ENCODE data around the gene PNPLA2.

The PNPLA2 gene

DNA sequence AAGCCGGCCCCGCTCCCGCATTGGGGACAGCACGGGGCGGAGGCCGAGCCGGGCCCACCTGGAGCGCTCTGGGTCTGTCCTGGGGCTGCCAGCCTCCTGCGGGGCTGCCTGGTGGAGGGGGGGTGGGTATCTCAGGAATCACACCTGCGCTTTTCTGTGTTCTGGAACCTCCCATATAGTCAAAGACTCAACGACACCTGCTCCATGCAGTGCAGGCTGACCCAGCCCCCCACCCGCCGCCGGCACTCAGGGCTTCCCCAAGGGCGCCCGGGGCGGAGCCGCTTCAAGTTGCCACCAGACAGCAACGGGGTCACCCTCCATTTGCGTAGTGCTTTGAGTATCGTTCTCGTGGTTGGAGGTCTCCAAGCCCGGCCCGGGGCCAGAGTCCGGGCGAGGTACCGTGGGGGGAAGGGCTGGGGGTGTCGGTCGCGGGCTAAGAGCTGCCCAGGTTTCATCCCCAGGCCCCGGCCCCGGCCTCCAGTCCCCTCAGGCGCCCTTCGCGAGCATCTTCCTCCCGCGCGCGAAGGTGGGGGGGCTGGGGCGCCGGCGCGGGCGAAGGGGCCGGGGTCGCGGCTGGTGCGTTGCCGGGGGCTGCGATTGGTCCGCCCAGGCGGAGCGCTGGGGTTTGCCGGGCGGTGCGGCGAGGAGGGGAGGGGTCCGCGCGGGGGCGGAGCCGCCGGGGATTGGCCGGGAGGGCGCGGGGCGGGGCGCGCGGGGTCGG, 30.6 kb downstream of the PNPLA2 start:
- H3K27ac ChIP-seq: peak overlapping the region; percentile 68
- TF ChIP-seq, protein P1, sequence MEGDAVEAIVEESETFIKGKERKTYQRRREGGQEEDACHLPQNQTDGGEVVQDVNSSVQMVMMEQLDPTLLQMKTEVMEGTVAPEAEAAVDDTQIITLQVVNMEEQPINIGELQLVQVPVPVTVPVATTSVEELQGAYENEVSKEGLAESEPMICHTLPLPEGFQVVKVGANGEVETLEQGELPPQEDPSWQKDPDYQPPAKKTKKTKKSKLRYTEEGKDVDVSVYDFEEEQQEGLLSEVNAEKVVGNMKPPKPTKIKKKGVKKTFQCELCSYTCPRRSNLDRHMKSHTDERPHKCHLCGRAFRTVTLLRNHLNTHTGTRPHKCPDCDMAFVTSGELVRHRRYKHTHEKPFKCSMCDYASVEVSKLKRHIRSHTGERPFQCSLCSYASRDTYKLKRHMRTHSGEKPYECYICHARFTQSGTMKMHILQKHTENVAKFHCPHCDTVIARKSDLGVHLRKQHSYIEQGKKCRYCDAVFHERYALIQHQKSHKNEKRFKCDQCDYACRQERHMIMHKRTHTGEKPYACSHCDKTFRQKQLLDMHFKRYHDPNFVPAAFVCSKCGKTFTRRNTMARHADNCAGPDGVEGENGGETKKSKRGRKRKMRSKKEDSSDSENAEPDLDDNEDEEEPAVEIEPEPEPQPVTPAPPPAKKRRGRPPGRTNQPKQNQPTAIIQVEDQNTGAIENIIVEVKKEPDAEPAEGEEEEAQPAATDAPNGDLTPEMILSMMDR (conservative IDR thresholded peaks at IDR 0.05): no peak

DNA sequence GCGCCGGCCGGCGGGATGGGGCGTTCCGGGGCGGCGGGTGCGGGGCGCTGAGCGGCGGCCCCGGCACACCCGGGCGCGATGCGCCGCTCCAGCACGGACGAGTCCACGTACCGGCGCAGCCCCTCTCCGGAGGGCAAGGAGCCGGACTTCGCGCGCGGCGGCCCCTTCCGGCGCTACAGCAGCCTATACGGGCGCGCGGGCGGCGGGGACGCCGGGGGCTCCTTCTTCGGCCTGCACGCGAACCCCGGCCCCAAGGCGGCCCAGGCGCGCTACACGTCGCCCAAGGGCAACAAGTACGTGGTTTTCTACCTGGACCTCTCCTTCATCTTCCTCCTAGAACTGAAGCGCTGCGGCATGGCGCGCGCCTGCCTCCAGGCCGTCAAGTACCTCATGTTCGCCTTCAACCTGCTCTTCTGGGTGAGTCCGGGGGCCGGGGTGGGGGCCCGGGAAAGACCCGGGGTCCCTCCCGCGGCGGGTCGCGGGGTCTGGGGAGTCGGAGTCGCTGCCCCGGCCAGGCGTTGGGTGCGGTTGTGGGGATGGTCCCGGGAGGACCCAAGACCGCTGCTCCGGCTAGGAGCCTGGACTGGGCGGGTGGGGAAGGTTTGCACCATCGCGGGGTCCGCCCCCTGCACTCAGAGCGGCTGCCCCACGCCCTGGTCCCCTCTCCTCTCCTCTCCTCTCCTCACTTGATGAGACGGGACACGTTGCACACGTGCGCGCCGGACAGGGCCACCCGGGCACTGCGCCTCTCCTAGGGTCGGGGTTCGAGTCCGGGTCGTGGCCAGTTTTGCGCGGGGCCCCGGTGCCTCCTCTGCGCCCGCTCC, 31.4 kb downstream of the PNPLA2 start:
- TF ChIP-seq, protein P1 (conservative IDR thresholded peaks at IDR 0.05): no peak
- peak overlapping the region; percentile 68 for H3K27ac ChIP-seq

DNA sequence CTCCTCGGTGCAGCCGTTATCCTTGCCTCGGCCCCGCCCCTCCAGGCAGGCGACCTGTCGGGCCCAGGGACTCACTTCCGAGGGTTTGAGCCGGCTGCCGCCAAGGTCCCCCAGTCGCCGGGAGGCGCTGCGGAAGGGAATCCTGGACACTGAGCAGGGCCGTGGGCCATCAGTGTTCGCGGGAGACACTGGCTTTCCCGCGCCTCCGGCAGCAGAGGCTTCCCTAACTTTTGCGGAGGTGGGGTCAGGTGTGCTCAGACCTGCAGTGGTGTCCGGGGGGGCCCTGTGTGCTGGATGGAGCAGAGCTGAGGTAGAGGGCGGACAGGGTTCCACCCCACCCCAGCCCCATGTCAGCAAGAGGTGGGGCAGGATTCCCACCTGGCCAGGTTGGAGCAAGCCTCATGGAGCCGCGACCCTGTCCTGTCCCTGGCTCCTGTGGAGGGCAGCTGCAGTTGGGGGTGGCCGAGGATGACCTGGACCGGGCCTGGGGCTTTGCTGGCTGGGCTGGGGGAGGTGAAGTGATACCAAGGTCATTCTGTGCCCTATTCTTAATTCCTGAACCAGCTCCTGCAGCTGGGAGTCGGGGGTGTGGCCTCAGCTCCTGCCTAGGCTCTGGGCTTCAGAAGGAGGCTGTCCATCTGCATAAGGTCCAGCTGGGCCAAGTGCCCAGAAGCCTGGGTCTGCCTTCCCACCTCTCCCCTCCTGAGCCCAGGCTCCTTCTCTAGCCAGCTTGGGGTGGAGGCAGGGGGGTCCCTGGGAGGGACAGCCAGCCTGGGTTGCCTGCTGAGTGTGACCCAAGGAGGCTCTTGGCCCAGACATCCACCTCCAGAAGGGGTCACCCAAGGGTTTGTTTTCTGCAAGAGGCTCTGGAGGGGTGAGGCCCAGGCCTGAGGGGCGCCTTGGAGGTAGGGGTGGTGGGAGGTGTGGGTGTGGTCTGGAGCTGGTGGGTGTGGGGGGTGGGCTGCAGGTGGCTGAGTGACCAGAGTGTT, 32.4 kb downstream of the PNPLA2 start:
- TF ChIP-seq, protein P1 (conservative IDR thresholded peaks at IDR 0.05): 0 out of 2 replicates have a peak, but pooled peaks have one; percentile 7
- H3K27ac ChIP-seq: peak overlapping the region; percentile 68; the same call in 1 of the 2 replicates

DNA sequence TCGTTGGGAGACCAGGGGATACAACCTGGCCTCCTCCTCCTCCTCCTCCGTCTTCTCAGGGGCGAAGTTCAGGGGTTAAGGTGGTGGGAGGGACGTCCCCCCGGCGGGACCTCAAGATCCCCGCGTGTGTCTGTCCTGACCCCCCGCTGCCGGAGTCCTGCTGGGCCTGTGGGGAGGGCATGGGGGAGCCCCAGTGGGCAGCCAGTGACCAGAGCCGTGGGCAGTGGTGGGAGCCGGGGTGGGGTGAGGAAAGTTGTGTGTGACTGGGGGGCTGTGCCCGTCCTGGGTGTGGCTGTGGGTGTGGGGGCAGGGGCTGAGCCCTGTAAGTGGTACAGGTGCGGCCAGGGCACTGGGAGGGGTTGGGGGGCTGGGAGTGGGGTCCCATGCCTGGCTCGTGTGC, 34.0 kb downstream of the PNPLA2 start:
- TF ChIP-seq, protein P1 (conservative IDR thresholded peaks at IDR 0.05): no peak
- no peak overlapping the region for H3K27ac ChIP-seq

DNA sequence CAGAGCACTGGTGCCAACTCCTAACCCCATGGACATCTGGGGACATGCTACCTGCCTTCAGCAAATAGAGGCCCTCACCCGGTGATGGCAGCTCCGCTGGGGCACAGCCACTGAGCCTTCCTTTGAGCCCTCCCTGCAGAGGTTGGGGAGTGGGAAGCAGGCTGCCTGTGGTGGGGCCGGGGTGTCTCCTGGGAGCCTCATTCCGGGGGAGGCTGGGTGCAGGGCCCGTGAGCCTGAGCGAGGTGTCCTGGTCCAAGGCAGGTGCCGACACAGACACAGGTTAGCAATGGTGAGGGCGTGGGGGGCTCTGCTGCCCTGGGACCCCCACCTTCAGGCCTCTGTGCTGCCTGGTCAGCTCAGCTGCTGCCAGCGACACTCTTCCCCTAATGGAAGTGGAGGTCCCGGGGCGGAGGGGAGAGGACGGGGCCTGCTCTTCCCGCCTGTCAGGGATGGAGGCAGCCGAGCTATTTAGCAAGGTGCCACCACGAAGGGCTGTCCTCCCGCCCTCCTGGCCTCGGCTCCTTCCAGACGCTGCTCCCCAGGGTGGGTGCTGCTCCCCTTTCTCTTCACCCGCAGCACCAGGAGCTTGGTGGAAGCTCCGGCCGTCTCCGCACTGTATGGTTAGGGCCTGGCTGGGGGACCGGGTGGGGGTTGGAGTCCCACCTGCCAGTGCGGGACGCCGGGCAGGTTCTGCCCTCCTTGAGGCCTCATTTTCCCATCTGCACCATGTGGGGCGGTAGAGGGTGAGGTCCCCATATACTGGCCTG, 35.2 kb downstream of the PNPLA2 start:
- TF ChIP-seq, protein P1 (conservative IDR thresholded peaks at IDR 0.05): no peak
- H3K27ac ChIP-seq: no peak overlapping the region

DNA sequence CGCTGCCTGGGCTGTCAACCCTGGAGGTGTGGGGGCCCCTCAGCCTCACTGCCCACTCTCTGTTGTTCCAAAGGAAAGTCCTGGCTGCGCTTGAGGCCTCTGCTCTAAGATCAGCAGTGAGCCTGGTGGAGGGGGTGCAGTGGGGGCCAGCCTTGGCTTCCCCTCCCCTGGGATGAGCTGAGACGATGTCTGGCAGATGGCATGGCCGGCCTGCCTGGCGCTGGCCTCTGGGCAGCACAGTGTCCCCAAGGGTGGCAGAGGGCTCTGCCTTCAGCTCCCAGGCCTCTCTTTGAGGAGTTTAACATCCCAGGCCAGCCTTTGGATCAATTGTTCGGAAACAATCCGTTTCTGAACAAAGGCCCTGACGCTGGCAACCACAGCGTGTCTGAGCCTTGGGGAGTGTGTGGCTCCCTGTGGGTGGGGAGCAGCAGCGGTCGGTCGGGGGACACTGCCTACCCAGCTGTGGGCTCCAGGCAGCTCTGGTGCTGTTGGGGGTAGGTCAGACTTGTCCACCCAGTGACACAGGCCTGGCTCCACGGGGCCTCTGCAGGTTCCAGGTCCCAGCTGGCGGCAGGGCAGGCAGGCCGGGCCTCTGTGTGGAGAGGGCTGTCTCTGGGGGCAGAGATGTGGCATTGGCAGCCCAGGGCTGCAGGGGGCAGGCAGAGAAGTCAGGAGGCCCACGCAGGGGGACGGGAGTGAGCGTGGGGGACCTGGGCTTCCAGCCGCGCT, 36.1 kb downstream of the PNPLA2 start:
- TF ChIP-seq, protein P1 (conservative IDR thresholded peaks at IDR 0.05): no peak
- H3K27ac ChIP-seq: no peak overlapping the region

Measured in VCaP (cell line).